Activated CD8-positive, alpha-beta memory T cell treated with anti-CD3 and anti-CD28 coated beads, Interleukin-2, amount 50 U/mL, for 4 hours (primary cell): ENCODE measurements around the gene DNASE2.

Experiments
- DNase-seq: peaks from one replicate; pipeline ENCODE4 v3.0.0-alpha.2; 2020

Gene DNASE2

DNA sequence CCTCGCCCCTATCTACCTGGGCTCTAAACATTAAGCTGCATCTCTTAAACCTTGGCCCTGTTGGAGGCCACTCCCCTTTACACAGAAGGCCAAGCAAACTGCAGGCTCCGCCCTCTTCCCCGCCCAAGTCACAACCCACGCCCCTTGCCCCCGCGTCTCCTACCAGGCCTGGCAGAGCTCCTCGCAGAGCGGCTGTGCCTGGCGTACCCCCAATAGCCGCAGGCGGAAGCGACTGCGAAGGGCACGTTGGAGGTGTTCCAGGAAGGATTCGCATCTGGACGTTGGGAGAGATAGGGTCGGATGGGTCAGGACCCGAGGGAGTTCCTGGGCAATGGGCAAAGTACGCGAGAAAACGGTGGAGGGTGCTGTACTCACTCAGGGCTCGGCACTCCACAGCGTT is 52.8 kb downstream of the DNASE2 start:
- DNase-seq, result no peak

- no peak for DNase-seq
These were observed 55.8 kb downstream of the DNASE2 start for GRCh38 chr19:12825254-12826131.
